HG03103 (cell line): ENCODE data around the gene SCAI.
"Not testable (repeated sequence)": the region's sequence is repeated elsewhere in the genome, so short reads cannot be mapped to it uniquely, and the experiment has no call there.

Experiments used
- ATAC-seq: cut with Tn5 transposase; IDR thresholded peaks from one replicate; pipeline ENCODE4 v1.9.1; 2021; ENCODE audit warnings: low read depth; ENCODE audit not compliant: unreplicated experiment

Gene SCAI

DNA sequence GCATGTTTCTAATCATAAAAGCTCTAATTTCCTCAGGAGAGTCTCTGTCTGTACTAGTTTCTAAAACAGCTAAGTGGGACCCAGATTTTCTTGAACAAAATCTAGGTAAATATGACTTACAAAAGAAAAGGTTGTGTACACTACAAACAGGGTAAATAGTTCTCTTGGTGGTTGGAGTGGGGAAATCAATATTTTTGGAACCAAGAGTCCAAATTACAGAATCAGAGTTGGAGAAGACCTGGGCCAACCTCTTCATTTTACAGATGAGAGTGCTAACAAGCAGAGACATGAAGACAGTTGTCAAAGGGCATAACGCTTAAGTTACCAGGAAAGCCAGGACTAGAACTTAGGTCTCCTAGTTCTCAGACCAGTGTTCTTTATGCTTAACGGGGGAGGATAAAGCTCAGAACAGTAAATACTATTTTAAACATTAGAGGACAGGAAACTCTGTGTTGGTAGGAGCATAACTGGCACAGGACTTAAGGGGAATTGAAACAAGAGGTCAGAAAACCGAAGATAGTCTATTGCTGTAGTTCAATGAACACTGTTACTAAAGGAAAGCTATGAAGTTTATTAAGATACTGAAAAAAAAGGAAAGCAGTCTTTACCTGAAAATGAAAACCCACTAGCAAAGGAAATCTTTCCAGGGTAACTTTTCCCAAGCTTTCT, 193.1 kb downstream of the SCAI start:
- no peak for ATAC-seq

DNA sequence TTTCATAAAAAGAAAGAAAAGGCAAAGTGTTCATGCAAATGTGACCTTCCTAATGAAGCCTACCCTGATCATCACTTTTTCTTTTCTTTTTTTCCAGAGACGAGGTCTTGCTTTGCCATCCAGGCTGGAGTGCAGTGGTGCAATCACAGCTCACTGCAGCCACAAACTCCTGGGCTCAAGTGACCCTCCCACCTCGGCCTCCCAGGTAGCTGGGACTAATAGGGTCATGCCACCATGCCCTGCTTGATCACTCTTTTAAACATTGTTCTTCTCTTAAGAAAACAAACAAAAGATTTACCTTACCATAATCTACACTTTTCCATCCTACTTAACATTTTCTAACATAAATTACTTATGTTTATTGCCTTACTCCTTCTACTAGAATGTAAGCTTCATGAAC, 193.9 kb downstream of the SCAI start:
- ATAC-seq: no peak

DNA sequence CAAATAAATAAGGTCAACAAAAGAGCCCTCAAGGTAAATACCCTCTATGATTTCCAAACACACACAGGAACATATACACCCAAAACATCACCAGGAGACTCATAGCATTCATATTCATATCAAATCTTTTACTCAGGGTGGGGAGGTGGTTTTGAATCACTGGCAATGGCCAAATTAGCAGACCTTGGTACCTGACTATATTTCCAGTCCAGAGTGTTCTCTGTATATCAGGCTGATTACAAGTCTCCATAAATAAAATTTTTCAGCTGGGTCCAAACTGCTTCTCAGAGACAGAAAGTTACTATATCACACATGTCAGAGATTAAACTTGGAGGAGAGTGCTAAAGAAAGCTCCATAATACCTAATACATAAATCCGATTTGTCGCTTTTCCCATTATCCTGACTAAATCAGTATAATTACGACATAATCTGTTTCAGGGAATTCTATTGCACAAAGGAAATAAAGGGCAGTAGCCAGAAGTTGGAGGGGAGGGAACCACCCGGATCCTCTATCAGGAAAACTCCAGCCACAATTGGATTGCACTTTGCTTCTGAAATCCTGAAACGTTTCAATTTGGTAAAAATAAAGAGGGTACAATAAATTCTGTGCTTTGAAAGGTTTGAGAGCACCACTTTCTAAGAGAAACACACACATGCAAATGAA, 195.5 kb downstream of the SCAI start:
- no peak for ATAC-seq

DNA sequence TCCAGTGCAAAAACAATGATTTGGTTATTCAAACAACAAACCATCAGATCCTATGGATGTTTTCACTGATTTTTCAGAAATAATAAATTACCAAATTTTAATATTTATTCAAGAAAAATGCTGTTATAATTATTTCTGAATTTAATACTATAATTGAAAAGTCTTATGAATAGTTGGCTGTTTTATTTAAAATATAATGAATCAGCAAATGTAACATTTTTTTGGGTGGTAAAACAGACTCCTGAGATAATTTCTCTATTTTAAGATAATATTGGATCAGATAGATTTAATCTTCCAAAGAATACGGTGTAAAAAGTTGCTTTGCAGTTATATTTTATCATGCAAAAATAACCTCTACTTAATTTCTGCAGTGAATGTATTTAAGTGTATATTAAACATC, 197.2 kb downstream of the SCAI start:
- ATAC-seq: no peak

DNA sequence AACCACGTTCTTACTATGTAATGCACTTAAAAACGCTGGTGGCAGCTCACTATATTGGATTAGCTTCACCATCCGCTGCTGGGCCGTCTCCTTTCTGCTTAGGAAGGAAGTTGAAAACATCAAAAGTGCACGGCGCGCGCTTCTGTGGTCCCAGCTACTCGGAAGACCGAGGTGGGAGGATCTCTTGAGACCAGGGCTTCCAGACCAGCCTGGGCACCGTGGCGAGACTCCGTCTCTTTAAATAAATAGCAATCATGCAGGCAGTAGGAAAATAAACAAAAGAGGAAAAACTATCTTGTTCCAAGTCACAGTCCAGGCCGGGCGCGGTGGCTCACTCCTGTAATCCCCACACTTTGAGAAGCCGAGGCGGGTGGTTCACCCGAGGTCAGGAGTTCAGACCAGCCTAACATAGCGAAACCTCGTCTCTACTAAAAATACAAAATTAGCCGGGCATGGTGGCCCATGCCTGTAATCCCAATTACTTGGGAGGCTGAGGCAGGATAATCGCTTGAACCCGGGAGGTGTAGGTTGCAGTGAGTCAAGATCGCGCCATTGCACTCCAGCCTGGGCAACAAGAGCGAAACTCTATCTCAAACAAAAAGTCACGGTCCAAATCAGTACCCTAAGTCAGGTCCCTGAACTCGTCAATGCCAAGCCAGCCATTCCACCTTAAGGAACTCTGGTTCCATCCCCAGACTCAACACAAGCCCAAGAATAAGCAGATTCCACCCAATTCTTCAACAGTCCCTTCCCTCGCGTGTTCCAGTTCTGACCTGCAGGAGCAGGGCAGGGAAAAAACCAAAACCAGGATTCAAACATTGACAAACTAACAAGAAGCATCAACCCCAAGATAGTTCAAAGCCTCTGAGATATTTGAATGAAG, 201.4 kb downstream of the SCAI start:
- ATAC-seq: no peak

DNA sequence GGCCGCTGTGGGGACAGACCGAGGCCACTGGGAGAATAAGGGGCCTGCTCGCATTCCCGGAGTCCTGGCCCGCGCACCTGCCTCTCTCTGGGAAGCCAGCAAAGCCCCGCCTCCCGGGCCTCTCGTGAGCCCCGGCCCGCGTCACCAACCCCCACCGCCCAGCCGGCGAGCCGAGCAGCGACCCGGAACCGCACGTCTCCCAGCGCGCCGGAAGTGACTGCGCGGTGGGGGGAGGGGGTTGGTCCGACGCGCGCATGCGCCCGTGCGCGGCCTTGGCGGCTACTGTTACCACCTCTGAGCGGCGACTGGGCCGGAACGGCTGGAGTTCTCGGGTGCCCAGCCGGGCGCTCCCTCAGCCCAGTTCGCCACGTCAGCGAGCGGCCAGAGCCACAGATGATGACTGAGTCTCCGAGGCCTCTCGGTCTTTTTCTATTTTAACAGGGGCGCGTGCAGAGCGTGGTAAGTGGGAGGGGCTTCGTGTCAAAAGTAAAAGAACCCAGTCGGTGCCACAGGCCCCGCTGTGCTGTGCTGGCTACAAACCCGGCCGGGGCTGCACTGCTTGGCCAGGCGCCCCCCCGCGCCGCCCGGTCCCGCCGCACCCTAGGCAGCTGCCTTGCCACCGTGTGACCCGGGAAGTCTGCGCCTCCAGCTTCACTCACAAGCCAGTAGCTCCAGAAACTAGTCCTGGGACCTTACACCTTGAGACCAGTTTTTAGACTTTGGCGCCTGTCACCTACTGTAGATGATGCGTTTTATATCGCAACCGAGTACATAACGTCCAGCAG, 202.2 kb downstream of the SCAI start, which contains the start of gene GOLGA1:
GOLGA1 (minus strand) TSS at position 190 of the 785 bp plus-strand sequence. CDS start 2,372 bp downstream, outside the sequence.
- ATAC-seq: peak; percentile 80

DNA sequence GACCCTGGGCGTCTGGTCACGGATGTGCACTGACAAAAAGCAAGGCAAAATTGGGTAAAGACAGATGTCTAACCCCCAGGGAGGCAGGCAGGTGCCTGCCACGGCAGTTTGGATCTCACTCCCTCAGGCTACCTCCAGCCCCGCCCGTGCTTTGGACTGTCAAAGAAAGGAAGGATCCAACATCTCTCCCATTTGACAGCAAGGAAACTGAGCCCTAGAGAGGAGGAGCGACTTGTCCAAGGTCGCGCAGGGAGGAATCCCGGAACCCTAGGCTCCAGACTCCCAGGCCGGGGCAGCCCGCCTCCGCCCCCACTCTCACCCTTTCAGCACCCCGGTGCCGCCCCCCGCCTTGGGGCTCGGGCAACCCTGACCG, 202.8 kb downstream of the SCAI start:
- ATAC-seq: peak; percentile 26

DNA sequence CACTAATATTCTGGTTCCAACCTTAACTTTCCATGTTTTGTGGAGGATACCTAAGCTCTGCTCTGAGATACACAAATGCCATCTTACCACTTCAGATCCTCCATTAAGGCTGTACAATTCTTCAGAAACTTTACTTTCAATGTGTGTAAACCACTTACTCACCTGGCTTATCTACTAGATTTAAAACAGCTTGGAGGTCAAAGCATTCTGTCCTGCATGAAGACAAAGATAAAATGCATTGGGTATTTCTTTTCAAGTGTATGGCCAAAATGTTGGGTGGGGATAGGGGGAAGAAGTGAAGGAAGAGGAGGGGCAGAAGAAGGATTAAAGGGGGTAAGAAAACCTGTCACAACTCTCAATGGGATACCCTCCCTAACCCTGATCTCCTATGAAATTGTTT, 203.4 kb downstream of the SCAI start:
- no peak for ATAC-seq

DNA sequence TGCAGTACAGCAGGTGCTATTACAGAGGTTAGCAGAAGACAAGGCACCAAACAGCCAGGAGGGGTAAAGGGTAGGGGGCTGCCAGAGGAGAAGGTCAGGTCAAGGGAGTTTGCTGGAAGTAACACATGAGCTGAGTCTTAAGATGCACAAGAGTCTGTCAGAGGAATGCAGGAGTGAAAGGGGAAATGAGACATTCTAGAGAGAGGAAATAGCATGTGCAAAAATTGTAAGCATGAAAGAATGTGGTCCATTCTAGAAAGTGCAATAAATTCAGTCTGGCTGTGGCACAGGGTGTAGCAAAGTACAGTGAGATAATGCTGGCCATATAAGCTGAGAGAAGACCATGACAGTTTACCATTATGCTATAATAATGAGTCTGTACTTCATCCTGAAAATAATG, 209.0 kb downstream of the SCAI start:
- peak; percentile 65 for ATAC-seq

DNA sequence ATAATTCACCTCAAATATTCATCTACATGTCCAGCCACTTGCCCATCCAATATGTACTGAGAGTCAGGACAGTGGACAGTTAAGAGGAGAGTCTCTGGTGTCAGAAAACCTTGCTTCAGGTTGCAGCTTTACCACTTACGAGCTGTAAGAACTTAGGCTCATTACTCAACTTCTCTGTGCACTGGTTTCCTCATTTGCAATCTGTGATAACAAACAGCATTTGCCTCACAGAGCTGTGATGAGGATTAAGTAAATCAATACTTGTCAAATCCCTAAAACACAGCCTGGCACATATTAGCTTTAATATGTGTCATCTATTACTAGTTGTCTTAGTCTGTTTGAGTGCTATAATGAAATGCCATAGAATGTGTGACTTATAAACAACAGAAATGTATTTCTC, 211.0 kb downstream of the SCAI start:
- ATAC-seq: no peak

DNA sequence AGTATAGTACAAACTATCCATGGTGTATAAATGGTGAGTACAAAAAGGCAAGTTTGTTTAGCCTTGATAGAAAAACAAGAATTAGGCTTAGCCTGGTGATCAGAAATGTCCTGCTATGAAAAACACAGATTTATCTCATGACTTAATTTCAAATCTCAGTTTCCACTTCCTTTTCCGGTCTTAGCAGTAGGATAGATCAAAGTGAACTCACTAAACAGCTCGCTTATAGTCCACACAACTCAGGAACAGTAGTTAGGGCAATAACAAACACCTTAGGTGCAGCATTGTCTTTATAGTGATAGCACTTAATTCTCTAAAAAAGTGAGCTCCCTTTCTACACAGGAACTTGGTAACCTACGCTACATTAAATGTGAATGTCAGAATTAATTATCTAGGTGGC, 213.9 kb downstream of the SCAI start:
- no peak for ATAC-seq

DNA sequence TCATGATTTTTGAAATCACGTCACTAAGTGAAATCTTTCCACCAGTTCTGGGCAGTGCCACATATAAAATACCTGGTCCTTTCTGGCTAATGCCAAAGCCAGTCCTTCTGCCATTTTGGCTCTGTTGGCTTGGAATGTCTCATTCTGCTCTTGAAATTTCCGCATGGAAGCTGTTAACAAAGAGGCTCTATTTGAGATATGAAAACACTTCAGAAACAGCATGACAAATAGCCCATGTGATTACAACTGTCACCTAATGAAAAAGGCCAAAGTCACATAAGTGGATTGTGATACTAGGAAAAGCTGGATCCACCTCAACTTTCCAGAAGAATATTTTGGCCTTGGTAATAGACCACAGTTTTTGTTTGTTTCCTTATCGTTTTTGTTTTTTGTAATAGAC, 215.2 kb downstream of the SCAI start:
- ATAC-seq: no peak

DNA sequence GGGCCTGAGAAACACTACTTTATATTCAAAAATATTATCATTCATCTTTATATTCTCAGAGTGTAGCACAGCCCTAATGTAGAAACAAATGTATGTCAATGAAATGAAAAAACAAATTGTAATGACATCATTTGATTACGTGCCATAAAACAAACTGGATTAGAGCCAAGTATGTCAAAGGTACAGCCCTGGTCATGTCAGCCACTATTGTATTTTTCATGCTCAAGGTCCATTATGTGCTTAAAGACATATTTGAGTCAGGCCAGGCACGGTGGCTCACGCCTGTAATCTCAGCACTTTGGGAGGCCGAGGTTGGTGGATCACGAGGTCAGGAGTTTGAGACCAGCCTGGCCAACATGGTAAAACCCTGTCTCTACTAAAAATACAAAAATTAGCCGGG, 222.9 kb downstream of the SCAI start:
- ATAC-seq: not testable (repeated sequence)

DNA sequence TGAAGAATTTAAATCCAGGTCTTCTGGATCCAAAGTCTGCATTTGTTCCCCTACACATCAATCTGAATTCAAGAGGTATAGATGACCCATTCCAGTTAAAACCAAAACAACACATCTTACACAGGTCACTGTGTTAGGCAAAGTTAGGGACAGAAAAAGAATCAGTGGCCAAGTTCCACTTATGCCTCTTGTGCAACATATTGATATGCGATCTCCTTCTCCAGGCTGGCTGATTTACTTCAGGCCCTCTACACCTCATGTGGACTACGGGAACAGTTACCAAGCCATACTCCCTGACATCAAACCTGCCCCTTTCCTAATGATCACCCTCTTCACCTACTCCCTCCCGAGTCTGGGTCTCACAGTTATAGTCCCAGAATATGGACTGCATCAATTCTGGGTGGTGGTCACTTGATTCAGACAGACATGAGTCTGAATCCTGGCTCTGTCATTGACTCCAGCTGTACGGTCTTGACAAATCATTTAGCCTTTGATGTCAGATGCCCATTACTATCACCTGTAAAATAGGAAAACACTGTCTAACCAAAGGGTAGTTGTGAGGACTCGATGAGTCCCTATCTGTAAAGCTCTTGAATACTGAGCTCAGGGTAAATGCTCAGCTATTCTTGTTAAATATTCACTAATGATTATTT, 228.4 kb downstream of the SCAI start:
- ATAC-seq: no peak

DNA sequence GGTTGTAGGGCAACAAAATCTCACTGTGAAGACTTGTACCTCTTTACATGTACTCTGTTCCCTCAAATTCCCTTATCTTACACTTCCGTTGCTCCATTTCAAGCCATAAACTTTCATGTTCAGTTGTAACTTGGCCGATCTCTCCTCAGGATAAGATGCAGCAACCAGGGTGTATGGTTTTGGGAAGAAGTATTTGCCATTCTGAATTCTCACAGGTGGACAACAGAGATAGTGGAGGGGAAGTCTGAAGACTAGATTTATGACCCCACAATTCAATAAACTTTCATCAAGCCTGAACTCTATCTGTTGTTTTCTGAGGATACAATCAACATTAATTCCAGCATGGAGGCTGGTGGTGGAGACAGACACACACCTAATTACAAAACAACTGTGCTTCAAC, 229.9 kb downstream of the SCAI start:
- ATAC-seq: no peak

DNA sequence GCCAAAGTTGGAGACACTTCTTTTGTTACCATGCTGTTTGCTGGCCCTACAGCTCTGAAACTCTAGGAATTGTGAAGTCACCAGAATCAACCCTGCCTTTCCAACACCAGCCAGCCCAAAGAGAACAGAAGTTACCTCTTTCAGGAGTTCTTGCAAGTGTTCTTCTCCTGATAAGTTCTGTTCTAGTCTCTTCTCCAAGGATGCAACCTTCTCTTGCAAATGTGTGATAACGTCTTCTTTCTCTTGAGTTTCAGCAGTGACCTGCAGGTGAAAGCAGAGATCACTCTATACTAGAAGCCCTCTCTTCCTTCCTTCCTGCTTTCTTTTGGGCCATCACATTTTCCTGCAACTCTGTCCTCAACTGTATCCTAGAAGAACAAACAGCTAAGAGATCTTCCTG, 231.6 kb downstream of the SCAI start:
- ATAC-seq: no peak

DNA sequence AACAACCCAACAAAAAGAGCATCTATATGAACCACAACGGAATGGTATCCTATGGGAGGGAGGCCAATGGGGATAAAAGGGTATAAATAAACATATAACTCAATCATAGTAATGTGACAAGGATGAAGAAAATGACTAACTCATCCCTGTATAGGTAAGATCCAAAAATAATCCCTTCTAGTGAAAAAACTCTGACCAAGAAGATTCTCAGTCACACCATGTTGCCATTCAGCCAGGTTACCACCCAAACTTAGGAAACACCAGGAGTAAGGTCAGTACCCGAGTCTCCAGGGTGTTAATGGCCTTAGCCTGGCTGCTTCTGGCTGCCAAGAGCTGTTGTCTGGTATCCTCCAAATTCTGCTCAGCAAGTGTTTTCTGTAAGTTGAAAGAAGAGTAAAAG, 235.2 kb downstream of the SCAI start:
- ATAC-seq: no peak

DNA sequence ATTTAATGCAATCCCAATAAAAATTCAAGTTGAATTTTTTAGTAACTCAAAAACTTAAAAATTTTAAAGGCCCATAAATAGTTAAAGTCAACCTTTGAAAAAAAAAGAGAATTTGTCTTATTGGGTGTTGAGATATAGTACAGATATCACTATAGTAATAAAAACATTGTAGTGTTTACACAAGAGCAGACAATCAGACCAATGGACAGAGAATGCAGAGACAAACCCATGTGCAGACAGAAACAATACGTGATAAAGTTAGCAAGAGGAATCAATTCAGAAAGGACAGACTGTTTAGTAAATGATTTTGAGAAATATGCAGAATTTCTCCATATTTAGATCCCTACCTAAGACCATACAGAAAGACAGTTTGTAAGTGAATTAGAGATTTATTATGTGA, 236.4 kb downstream of the SCAI start:
- no peak for ATAC-seq

DNA sequence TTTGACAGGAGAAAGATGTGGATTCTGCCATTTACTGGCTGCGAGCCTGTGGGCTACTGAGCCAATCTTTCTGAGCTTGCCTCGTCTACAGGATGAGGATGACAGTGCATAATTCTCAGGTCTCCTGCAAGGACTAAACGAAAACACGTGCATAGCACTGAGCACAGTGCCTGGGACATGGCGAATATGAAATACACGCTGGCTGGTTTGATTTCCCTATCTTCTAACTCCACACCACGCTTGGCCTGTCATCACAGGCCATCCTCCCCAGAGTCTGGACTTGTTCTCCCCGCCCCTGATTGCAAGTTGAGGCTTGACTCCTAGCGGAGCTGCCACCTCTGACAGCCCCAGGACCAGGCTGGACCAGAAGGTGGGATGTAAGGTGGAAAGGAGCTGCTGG, 243.5 kb downstream of the SCAI start:
- ATAC-seq: no peak
